WTC11 (cell line): ENCODE data around the gene CCDC152. TPM values are rescaled to one million over a fixed set of nuclear protein-coding genes. Genes with fewer than 3 reads are reported as not detected.

ENCODE experiments used
- ATAC-seq: fragments of 200-7000 bp; cut with Tn5 transposase; 2 replicates; pipeline ENCODE4 v1.10.0; 2021; ENCODE audit warnings: mild to moderate bottlenecking, moderate library complexity
- CTCF ChIA-PET: fragments of 300-600 bp; sonication (Branson Sonifier 250); formaldehyde crosslinking; loops from one replicate; lab custom pipeline; 2021; ENCODE audit warnings: antibody characterized with exemption; lab: Charles Lee
- POLR2A ChIA-PET: fragments of 350-600 bp; sonication (Branson Sonifier 250); formaldehyde crosslinking; loops from one replicate; lab custom pipeline; 2021; ENCODE audit warnings: antibody characterized with exemption; lab: Charles Lee
- DNase-seq: peaks from one replicate; pipeline ENCODE4 v3.0.0; 2021; ENCODE audit warnings: low spot score
- H3K27ac Mint-ChIP-seq: 2 replicates; pipeline ENCODE4 v1.8.0; 2021; ENCODE audit warnings: mixed read lengths
- H3K27me3 Mint-ChIP-seq: 2 replicates; pipeline ENCODE4 v1.8.0; 2021; ENCODE audit warnings: low read depth, mild to moderate bottlenecking, moderate library complexity, mixed read lengths
- H3K36me3 Mint-ChIP-seq: 2 replicates; pipeline ENCODE4 v1.8.0; 2021; ENCODE audit warnings: mixed read lengths
- H3K4me1 Mint-ChIP-seq: 2 replicates; pipeline ENCODE4 v1.8.0; 2022; ENCODE audit warnings: mixed read lengths
- H3K4me3 Mint-ChIP-seq: 2 replicates; pipeline ENCODE4 v1.8.0; 2021; ENCODE audit warnings: mild to moderate bottlenecking, moderate library complexity, mixed read lengths
- H3K9me3 Mint-ChIP-seq: 2 replicates; pipeline ENCODE4 v1.8.0; 2021; ENCODE audit warnings: mixed read lengths
- ARID4B ChIP-seq: sonication (generic); formaldehyde crosslinking; IDR thresholded peaks from 2 replicates; pipeline ENCODE4 v1.8.0; 2023; ENCODE audit warnings: missing genetic modification reagents, mild to moderate bottlenecking, borderline replicate concordance
- ATF2 ChIP-seq: sonication (generic); formaldehyde crosslinking; IDR thresholded peaks from 2 replicates; pipeline ENCODE4 v1.8.1; 2022; ENCODE audit warnings: low read depth, missing genetic modification reagents, borderline replicate concordance
- E2F5 ChIP-seq: sonication (generic); formaldehyde crosslinking; IDR thresholded peaks from 2 replicates; pipeline ENCODE4 v1.8.1; 2022; ENCODE audit warnings: mild to moderate bottlenecking, moderate library complexity, missing genetic modification reagents
- ERG ChIP-seq: fragments of 250-450 bp; sonication (Bioruptor Pico); IDR thresholded peaks from 2 replicates; pipeline ENCODE4 v1.8.0; 2021; ENCODE audit warnings: mild to moderate bottlenecking
- IRF1 ChIP-seq: sonication (generic); formaldehyde crosslinking; IDR thresholded peaks from 2 replicates; pipeline ENCODE4 v1.8.0; 2023; ENCODE audit warnings: missing genetic modification reagents
- JUN ChIP-seq: sonication (generic); formaldehyde crosslinking; IDR thresholded peaks from 2 replicates; pipeline ENCODE4 v1.8.0; 2023; ENCODE audit warnings: mild to moderate bottlenecking, missing genetic modification reagents
- NR2C2 ChIP-seq: sonication (generic); formaldehyde crosslinking; IDR thresholded peaks from 2 replicates; pipeline ENCODE4 v1.8.0; 2022; ENCODE audit warnings: mild to moderate bottlenecking, missing genetic modification reagents
- PRDM15 ChIP-seq: sonication (generic); formaldehyde crosslinking; IDR thresholded peaks from 2 replicates; pipeline ENCODE4 v1.8.0; 2022; ENCODE audit warnings: missing genetic modification reagents
- PRRX2 ChIP-seq: fragments of 250-450 bp; sonication (Bioruptor Pico); IDR thresholded peaks from 2 replicates; pipeline ENCODE4 v1.8.0; 2021; ENCODE audit warnings: mild to moderate bottlenecking
- TCF7 ChIP-seq: sonication (generic); formaldehyde crosslinking; IDR thresholded peaks from 2 replicates; pipeline ENCODE4 v1.8.0; 2022; ENCODE audit warnings: mild to moderate bottlenecking, low read depth, missing genetic modification reagents, moderate library complexity
- TEAD1 ChIP-seq: sonication (generic); formaldehyde crosslinking; IDR thresholded peaks from 2 replicates; pipeline ENCODE4 v1.8.0; 2022; ENCODE audit warnings: mild to moderate bottlenecking, missing genetic modification reagents
- USF2 ChIP-seq: sonication (generic); formaldehyde crosslinking; IDR thresholded peaks from 2 replicates; pipeline ENCODE4 v1.8.1; 2023; ENCODE audit warnings: mild to moderate bottlenecking, missing genetic modification reagents, moderate library complexity
- ZBTB21 ChIP-seq: sonication (generic); formaldehyde crosslinking; IDR thresholded peaks from 2 replicates; pipeline ENCODE4 v1.8.1; 2023; ENCODE audit warnings: mild to moderate bottlenecking, missing genetic modification reagents, borderline replicate concordance
- total RNA-seq: library from RNA; stranded (reverse); gene quantifications from 3 replicates; pipeline ENCODE4 v1.2.3, GENCODE V29; 2021

Gene CCDC152
- total RNA-seq, 1 experiment from 2014 or later = 15.1 TPM

- H3K4me1 Mint-ChIP-seq = no peaks in the 10 kb centered on the region
- POLR2A ChIA-PET = no interaction called here
- no peak overlapping the region for H3K4me3 Mint-ChIP-seq
- no peak for DNase-seq
- TF ChIP-seq ARID4B (no peak), E2F5 (CRISPR knock-in tag) (no peak), JUN (CRISPR knock-in tag) (no peak), TCF7 (no peak), PRDM15 (CRISPR knock-in tag) (no peak), NR2C2 (CRISPR knock-in tag) (no peak), ATF2 (CRISPR knock-in tag) (no peak), ERG (CRISPR knock-in tag) (no peak), PRRX2 (no peak), IRF1 (no peak), USF2 (CRISPR knock-in tag) (no peak), TEAD1 (CRISPR knock-in tag) (no peak), ZBTB21 (CRISPR knock-in tag) (no peak)
- H3K27me3 Mint-ChIP-seq = no peaks in the 10 kb centered on the region
- CTCF ChIA-PET = no interaction called here
- no peak for ATAC-seq
- H3K27ac Mint-ChIP-seq = no peak overlapping the region
- H3K36me3 Mint-ChIP-seq = peaks cover 49% of the 10 kb centered on the region
- H3K9me3 Mint-ChIP-seq = peaks cover 53% of the 10 kb centered on the region
These were observed 30.5 kb downstream of the CCDC152 start for GRCh38 chr5:42787073-42787472.
